Esophagus squamous epithelium (tissue), 5 donors: Measurements from ENCODE around the gene ARMC5. TPM values are rescaled to one million over a fixed set of nuclear protein-coding genes. Genes with fewer than 3 reads are reported as not detected.
A peak's percentile ranks its signal among the peaks of the same experiment; 100 is the strongest.
"Not testable (repeated sequence)": the region's sequence is repeated elsewhere in the genome, so short reads cannot be mapped to it uniquely, and the experiment has no call there.

ENCODE experiments used
- DNase-seq: peaks from one replicate; lab custom pipeline; 2025; lab: John Stamatoyannopoulos, UW
- H3K27ac ChIP-seq, 4 donors: fragments of 200-600 bp; sonication (generic); one replicate each; pipeline ENCODE4 v1.5.1; 2016 to 2019; ENCODE audit warnings: mild to moderate bottlenecking in 1 of 4
- H3K27me3 ChIP-seq, 4 donors: fragments of 200-600 bp; sonication (generic); 1 replicate in 3 of 4; 2 replicates in 1 of 4; pipeline versions ENCODE4 v1.5.1 to v1.6.0; 2017 to 2021; ENCODE audit warnings: antibody characterized with exemption in 1 of 4
- H3K36me3 ChIP-seq, 3 donors: fragments of 200-600 bp; sonication (generic); one replicate each; pipeline ENCODE4 v1.5.1; 2016 to 2019
- H3K4me1 ChIP-seq, 3 donors: fragments of 200-600 bp; sonication (generic); one replicate each; pipeline ENCODE4 v1.5.1; 2017 to 2019
- H3K4me3 ChIP-seq, 4 donors: fragments of 200-600 bp; sonication (generic); 1 replicate in 3 of 4; 2 replicates in 1 of 4; pipeline ENCODE4 v1.5.1; 2016 to 2019; ENCODE audit warnings: mild to moderate bottlenecking in 2 of 4, moderate library complexity in 1 of 4
- H3K9me3 ChIP-seq, 3 donors: fragments of 200-600 bp; sonication (generic); one replicate each; pipeline ENCODE4 v1.5.1; 2016 to 2019
- CTCF ChIP-seq, 6 experiments: fragments of 450-650 bp in 4 of 6; fragments of 200-600 bp in 2 of 6; sonication (generic) in 2 of 6; IDR thresholded peaks; one replicate each; pipeline ENCODE4 v1.5.1; 2016 to 2019; ENCODE audit warnings: antibody characterized with exemption in 6 of 6, mild to moderate bottlenecking in 4 of 6, moderate library complexity in 4 of 6
- POLR2A ChIP-seq, 4 donors: fragments of 450-650 bp; IDR thresholded peaks; one replicate each; pipeline ENCODE4 v1.6.1; 2017; ENCODE audit warnings: antibody characterized with exemption in 4 of 4, mild to moderate bottlenecking in 4 of 4, moderate library complexity in 3 of 4
- WGBS, 2 donors: methylation state at CpG; one replicate each; pipeline ENCODE4 v1.1.5; 2018; 5-methylcytosine and 5-hydroxymethylcytosine counted together
- intact Hi-C: fragments of 100-400 bp; cut with DNase I; formaldehyde crosslinking; loops from one replicate; pipeline ENCODE4 v1.15.0; 2022
- total RNA-seq, 4 donors: library from RNA; depleted of rRNA; stranded (reverse); fragments of >200 nt; gene quantifications; one replicate each; pipeline ENCODE4 v1.1.0, GENCODE V29; 2016
- donor health status: DM: yes; HTN: yes; CAD: no.

Gene ARMC5
- total RNA-seq, 4 donors from 2014 or later: 5.9 to 14.8 (median 9.7) TPM

- TF ChIP-seq CTCF (IDR thresholded peaks at IDR 0.05) (no peak), POLR2A (IDR thresholded peaks at IDR 0.05) (no peak)
- Histone ChIP-seq H3K27me3 (peaks cover 0 to 13% (median 0%) of the 10 kb centered on the region in 4 donors), H3K9me3 (no peaks in the 10 kb centered on the region), H3K4me3 (peak overlapping the region in 1 of 4 donors; percentile 2), H3K27ac (no peak overlapping the region), H3K36me3 (no peaks in the 10 kb centered on the region), H3K4me1 (peaks cover 0 to 10% (median 3%) of the 10 kb centered on the region in 3 donors)
- intact Hi-C loops: no loop called here
- 40 to 73% methylated on average over 22 to 23 of the region's 47 CpGs for WGBS, 2 donors
- no peak for DNase-seq
Measured at GRCh38 chr16:31435341-31436220, 23.7 kb upstream of the ARMC5 start.

GRCh38 chr16:31436221-31437045 is 22.9 kb upstream of the ARMC5 start:
- H3K4me1 ChIP-seq: peaks cover 0 to 10% (median 3%) of the 10 kb centered on the region in 3 donors
- no peaks in the 10 kb centered on the region for H3K9me3 ChIP-seq
- 89 to 92% methylated on average over 28 to 30 of the region's 44 CpGs for WGBS, 2 donors
- H3K27me3 ChIP-seq: peaks cover 0 to 13% (median 0%) of the 10 kb centered on the region in 4 donors
- DNase-seq: no peak
- intact Hi-C loops: no loop called here
- H3K36me3 ChIP-seq: no peaks in the 10 kb centered on the region
- no peak overlapping the region for H3K27ac ChIP-seq
- H3K4me3 ChIP-seq: no peak overlapping the region
- TF ChIP-seq CTCF (IDR thresholded peaks at IDR 0.05) (no peak), POLR2A (IDR thresholded peaks at IDR 0.05) (no peak)

- whole genome bisulfite sequencing, 2 donors: 74% methylated on average over 2 of the region's 2 CpGs
- intact Hi-C loops: no loop called here
- peaks cover 0 to 13% (median 0%) of the 10 kb centered on the region in 4 donors for H3K27me3 ChIP-seq
- no peak overlapping the region for H3K27ac ChIP-seq
- no peak for DNase-seq
- H3K36me3 ChIP-seq: no peaks in the 10 kb centered on the region
- no peak overlapping the region for H3K4me3 ChIP-seq
- peaks cover 0 to 29% (median 8%) of the 10 kb centered on the region in 3 donors for H3K4me1 ChIP-seq
- H3K9me3 ChIP-seq: no peaks in the 10 kb centered on the region
- TF ChIP-seq POLR2A (IDR thresholded peaks at IDR 0.05) (no peak), CTCF (IDR thresholded peaks at IDR 0.05) (no peak)
Measured at GRCh38 chr16:31438414-31438813, 20.9 kb upstream of the ARMC5 start.

- H3K27ac ChIP-seq, H3K4me3 ChIP-seq, DNase-seq, intact Hi-C loops, H3K9me3 ChIP-seq, H3K36me3 ChIP-seq: not testable (repeated sequence)
- H3K4me1 ChIP-seq: peaks cover 0 to 29% (median 8%) of the 10 kb centered on the region in 3 donors
- WGBS, 2 donors: 44 to 53% methylated on average over 4 of the region's 4 CpGs
- peaks cover 0 to 13% (median 0%) of the 10 kb centered on the region in 4 donors for H3K27me3 ChIP-seq
Measured at GRCh38 chr16:31439023-31439422, 20.3 kb upstream of the ARMC5 start.

GRCh38 chr16:31439519-31439918 is 19.8 kb upstream of the ARMC5 start:
- 76 to 78% methylated on average over 3 of the region's 3 CpGs for WGBS, 2 donors
- Histone ChIP-seq H3K4me1 (peaks cover 0 to 29% (median 8%) of the 10 kb centered on the region in 3 donors), H3K27me3 (peaks cover 0 to 13% (median 0%) of the 10 kb centered on the region in 4 donors), H3K4me3 (no peak overlapping the region), H3K27ac (no peak overlapping the region), H3K9me3 (no peaks in the 10 kb centered on the region), H3K36me3 (no peaks in the 10 kb centered on the region)
- DNase-seq: no peak
- intact Hi-C loops: no loop called here
- no peak for TF ChIP-seq CTCF (IDR thresholded peaks at IDR 0.05)
- TF ChIP-seq POLR2A (IDR thresholded peaks at IDR 0.05): no peak
